Measurements from ENCODE around the gene IRAK2. TPM values are rescaled to one million over a fixed set of nuclear protein-coding genes. Genes with fewer than 3 reads are reported as not detected.

Gene IRAK2
- total and polyA plus RNA-seq, 2 donors (not counting 3 experiments of a cell fraction or from before 2014, with no cell fraction given) = 7.9 to 10.0 TPM

GRCh38 chr3:10251006-10251405 lies 86.3 kb downstream of the IRAK2 start:
- no peak for DNase-seq (ENCODE audit: low read depth, low spot score)
- Histone ChIP-seq H3K9me3 (replicated peaks; ENCODE audit: control insufficient read depth, insufficient read depth, low read length) (no peaks in the 10 kb centered on the region), H4K20me1 (replicated peaks; ENCODE audit: control insufficient read depth, extremely low read depth, insufficient read depth, low read length) (no peaks in the 10 kb centered on the region), H3K9ac (replicated peaks; ENCODE audit: extremely low read depth, insufficient read depth, low read length) (no peak overlapping the region), H3K4me3 (replicated peaks in 1 of 3; ENCODE audit: insufficient read depth in 1 of 3, low read depth in 1 of 3, low read length in 3 of 3) (no peak overlapping the region), H2AFZ (ENCODE audit: low read depth, low read length) (no peak overlapping the region), H3K79me2 (ENCODE audit: control insufficient read depth, insufficient read depth, low read length) (peaks cover 53% of the 10 kb centered on the region), H3K27ac (ENCODE audit: insufficient read depth, low read depth, low read length) (no peak overlapping the region), H3K36me3 (ENCODE audit: control insufficient read depth in 2 of 2, extremely low read depth in 1 of 2, insufficient read depth in 2 of 2, low read length in 2 of 2) (peaks cover 0 to 8% of the 10 kb centered on the region in 2 experiments), H3K4me1 (ENCODE audit: control insufficient read depth, extremely low read depth, insufficient read depth, low read length) (peaks cover 14% of the 10 kb centered on the region), H3K27me3 (ENCODE audit: control insufficient read depth in 2 of 2, insufficient read depth in 2 of 2, low read length in 2 of 2) (no peaks in the 10 kb centered on the region), H3K9me1 (replicated peaks; ENCODE audit: control insufficient read depth, extremely low read depth, insufficient read depth, low read length) (no peaks in the 10 kb centered on the region), H3K4me2 (ENCODE audit: insufficient read depth, low read length) (no peak overlapping the region)
- dilution Hi-C loops (cut with MboI; ENCODE audit: extremely low pct_ligation_motif_present, low sequenced_read_pairs) (no loop called here), intact Hi-C loops (cut with micrococcal nuclease) (no loop called here)
- no TSS peak for BruUV-seq (replicated peaks)
- ChIA-PET CTCF (interaction anchor here (3.2 kb wide), 1 partner anchor 13 kb away, joined by 23 read pairs; no protein-coding TSS in a partner anchor), POLR2A (no interaction called here)
- FAIRE-seq = no peak
- TF ChIP-seq, protein P1, sequence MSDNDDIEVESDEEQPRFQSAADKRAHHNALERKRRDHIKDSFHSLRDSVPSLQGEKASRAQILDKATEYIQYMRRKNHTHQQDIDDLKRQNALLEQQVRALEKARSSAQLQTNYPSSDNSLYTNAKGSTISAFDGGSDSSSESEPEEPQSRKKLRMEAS (IDR thresholded peaks at IDR 0.05; ENCODE audit: insufficient read depth, insufficient read length) = no peak
- TF ChIP-seq MYC (IDR thresholded peaks at IDR 0.05; ENCODE audit: low read depth, low read length) (no peak), POLR2AphosphoS5 (IDR thresholded peaks at IDR 0.05; ENCODE audit: insufficient read depth, low read depth, low read length) (no peak), POLR2A (IDR thresholded peaks at IDR 0.05; ENCODE audit: low read depth, low read length) (no peak), EZH2 (IDR thresholded peaks at IDR 0.05; ENCODE audit: borderline replicate concordance, low read depth, low read length, severe bottlenecking) (no peak), JUN (IDR thresholded peaks at IDR 0.05; ENCODE audit: borderline replicate concordance, insufficient read depth, insufficient read length, low read depth) (no peak), CTCF (IDR thresholded peaks at IDR 0.05; ENCODE audit: extremely low read depth in 1 of 2, insufficient read depth in 1 of 2, low read depth in 1 of 2, low read length in 2 of 2) (no peak), FOS (IDR thresholded peaks at IDR 0.05; ENCODE audit: borderline replicate concordance, insufficient read depth, low read length) (no peak), GATA2 (IDR thresholded peaks at IDR 0.05; ENCODE audit: insufficient read depth, insufficient read length, low read depth, low read length) (no peak)
